Stimulated activated CD4-positive, alpha-beta T cell treated with anti-CD3 and anti-CD28 coated beads, Interleukin-12 subunit alpha, Interleukin-12 subunit beta, amount 100 ng/mL, for 24 hours (primary cell): ENCODE results near the gene ATF7IP.
A peak's percentile ranks its signal among the peaks of the same experiment; 100 is the strongest.
"Not testable (repeated sequence)": the region's sequence is repeated elsewhere in the genome, so short reads cannot be mapped to it uniquely, and the experiment has no call there.

ENCODE experiments used
- DNase-seq, 2 experiments: peaks; one replicate each; pipeline ENCODE4 v3.0.0-alpha.2; 2020; ENCODE audit warnings: low read depth in 2 of 2

The ATF7IP gene

DNA sequence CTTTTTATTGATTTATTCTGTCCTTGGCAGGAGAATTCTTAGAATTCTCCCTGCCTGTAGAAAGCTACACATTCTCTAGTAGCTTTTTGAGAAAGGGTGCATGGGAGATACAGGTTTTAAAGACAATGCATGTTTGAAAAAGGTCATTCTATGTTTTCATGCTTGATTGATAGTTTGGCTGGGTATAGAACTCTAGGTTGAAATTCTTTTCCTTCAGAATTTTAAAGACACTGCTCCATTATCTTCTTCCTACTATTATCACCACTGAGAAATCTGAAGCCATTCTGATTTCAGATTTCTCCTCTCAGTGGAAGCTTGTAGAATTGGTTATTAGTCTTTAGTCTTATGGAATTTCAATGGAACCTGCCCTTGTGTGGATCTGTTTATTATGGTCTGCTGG, 14.0 kb downstream of the ATF7IP start:
- no peak for DNase-seq

DNA sequence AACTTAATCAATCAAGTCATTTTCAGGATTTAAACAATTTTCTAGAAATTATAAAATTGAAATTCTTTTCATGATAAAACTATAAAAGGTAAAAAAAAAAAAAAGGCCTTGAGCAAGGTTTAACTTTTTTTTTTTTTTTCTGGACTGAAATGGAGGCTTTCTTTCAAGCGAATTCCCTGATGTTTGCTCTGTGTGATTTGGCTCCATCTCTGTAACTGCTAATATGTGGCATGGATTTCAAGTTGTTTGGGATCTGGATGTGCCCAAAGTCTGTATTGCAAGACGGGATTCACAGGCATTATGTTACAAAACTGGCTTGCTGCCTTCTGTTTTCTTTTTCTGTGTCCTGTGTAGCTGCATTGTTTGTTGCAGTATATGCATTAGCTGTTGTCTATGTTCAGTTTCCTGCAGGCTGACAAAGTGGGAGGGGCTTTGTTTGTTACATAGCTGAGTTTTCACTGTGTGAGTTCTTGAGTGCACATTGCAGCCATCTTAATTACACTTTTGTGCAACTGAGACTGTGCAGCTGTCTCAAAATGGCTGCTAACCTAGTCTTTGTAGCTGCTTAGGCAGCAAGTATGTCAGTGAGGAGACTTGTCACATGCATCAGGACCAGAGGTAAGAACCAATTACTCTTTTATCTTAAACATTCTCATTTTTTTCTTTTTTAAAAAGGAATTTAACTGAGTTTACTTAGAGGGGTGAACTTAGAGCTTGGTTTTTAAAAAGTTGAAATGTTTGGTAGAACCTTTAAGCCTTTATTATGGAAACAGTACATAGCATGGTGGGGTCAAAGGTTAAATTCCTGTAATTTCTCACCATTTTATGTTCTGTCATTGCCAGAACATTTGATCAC, 19.5 kb downstream of the ATF7IP start:
- DNase-seq, result peak; percentile 23

GRCh38 chr12:14387219-14387871, 21.9 kb downstream of the ATF7IP start:
- DNase-seq, result no peak

- DNase-seq, result no peak
Measured at GRCh38 chr12:14390449-14390848, 25.0 kb downstream of the ATF7IP start.

GRCh38 chr12:14390870-14391530, 25.5 kb downstream of the ATF7IP start:
- no peak for DNase-seq

DNA sequence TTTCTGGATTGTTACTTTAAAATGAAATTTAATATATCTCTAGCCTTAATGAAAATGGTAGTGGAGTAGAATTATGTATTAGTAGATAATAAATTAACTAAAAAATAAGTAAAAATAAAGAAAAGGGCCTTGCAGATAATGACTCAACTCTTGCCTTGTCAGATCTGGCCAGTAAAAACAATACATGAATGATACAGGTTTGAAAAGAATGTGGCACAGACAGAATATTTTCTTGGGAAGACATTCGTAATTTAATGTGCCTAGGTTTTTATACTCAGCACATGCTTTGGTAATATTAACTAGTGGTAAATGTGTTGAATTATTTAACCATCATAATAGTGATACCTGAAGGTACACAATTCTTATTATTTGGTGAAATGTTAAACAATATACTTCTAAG, 28.3 kb downstream of the ATF7IP start:
- no peak for DNase-seq

DNA sequence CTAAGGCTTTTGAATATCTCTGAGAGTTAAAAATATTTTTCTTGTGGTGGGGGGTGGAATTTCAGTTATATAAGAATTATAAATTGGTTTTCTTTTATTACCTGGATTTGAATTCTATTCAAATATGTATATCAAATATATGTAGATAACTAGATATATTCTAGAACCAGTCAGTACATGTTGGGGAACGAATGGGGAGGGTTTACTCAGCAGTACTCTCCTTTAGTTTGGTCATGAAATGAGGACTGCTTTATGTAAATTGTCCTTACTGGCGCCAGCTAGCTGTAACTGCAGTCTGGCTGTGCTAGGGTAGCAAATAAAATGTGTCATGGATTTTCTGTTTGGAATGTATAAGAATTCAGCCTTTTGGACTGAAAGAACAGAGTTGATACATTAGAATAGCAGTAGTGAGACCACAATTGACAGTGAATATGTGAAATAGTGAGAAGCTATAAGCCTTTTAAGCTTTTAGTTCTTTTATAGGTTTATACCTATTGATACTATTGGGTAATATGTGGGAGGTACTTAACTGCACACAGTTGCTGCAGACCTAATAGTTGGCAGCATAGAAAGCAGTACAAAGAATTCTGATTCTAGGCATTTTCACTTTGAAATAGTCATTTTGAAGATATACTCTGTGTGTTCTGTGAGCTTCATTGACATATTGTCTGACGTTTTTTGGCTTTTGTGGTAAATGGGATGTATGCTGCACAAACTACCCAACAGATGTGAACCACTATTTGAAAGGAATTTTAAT, 29.0 kb downstream of the ATF7IP start:
- DNase-seq, result no peak

GRCh38 chr12:14395074-14395778, 29.7 kb downstream of the ATF7IP start:
- DNase-seq, result no peak

- no peak for DNase-seq
Measured at GRCh38 chr12:14396071-14396470, 30.6 kb downstream of the ATF7IP start.

DNA sequence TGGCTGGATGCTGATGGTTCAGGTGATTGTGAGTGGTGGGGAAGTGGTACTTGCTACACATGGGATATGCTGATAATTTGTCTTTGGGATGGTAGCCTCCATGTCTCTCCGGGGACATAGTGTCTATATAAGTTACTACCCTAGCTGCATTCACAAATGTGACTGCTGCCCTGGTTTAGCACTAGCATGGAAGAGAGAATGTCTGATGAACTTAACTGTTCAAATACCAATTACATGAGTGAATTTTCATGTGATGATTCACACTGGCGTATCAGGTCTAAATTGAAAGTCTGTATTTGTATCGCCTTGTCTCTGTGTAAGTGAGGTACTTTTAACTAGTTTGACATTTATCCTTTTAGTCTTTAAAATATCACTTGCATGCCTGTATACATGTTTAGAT, 34.4 kb downstream of the ATF7IP start:
- no peak for DNase-seq

DNA sequence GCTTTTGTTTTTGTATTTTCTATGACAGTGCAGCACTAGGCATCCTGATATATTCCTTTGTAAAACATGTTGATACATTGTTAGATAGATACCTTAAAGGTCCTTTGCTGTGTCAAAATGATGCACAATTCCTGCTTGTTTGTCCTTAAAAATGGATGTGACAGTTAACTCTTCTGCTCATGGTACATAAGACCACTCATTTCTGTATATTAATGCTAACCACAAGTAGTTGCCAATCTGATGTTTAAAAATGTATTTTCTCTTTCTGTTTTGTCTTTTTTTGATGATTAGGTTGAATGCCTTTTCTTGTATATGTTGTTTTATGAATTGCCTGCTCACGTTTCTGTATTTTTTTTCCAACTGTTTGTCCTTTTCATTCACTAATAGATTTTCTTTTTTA, 35.1 kb downstream of the ATF7IP start:
- no peak for DNase-seq

DNA sequence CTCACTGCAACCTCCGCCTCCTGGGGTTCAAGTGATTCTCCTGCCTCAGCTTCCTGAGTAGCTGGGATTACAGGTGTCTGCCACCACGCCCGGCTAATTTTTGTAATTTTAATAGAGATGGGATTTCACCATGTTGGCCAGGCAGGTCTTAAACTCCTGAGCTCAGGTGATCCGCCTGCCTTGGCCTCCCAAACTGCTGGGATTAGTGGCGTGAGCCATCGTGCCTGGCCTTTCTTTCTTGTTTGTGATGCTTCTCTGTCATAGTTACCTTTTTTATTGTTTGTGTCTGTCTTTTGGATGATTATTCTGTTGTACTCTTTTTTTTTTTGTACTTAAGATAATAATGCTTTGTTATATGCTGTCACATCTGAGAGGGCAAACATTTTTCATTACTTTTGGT, 35.8 kb downstream of the ATF7IP start:
- not testable (repeated sequence) for DNase-seq

GRCh38 chr12:14402697-14403096, 37.2 kb downstream of the ATF7IP start:
- DNase-seq, result no peak

GRCh38 chr12:14403293-14403692, 37.8 kb downstream of the ATF7IP start:
- no peak for DNase-seq

DNA sequence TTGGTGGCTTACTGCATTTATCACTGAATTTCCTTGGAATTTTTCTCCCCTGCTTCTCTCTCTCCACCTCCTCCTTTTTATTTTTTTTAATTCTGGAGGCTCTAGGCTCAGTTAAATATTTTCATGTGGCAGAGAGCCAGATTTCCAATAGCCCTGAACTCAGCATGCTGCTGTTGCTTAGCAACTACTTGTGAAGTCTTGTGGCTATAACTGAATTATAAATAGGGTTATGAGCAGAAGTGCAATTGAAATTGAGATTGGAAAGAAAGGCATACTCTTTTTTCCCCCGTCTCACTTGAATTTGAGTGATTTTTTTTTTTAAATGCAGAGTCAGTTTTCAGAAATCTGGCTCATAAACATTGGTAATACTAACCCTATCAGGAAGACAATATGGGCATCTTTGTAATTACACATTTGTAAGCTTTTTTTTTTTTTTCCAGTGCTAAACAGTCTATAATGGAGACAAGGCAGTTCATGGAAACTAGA, 38.3 kb downstream of the ATF7IP start:
- DNase-seq, result no peak

GRCh38 chr12:14405407-14405806, 39.9 kb downstream of the ATF7IP start:
- DNase-seq, result not testable (repeated sequence)

DNA sequence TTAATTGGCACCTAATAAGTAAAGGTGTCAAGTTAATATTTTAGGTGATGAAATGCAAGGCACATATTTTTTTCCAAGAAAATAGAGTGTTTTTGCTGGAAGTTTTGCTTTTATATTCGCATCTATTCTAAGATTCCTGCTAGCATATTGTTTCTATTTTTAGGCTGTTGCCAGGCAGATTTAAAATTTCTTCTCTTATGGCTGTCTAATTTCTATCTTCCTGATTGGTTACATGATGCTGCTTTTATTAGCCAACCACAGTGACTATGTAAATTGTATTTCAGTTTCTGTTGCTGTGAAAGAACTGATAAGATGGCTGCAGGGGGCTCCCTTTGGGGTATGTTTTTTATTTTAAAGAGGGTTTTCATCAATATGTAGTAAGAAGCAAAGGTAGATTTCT, 42.7 kb downstream of the ATF7IP start:
- DNase-seq, result no peak

- DNase-seq, result no peak
Measured at GRCh38 chr12:14410177-14410576, 44.7 kb downstream of the ATF7IP start.

GRCh38 chr12:14410841-14411569, 45.5 kb downstream of the ATF7IP start:
- DNase-seq, result no peak

DNA sequence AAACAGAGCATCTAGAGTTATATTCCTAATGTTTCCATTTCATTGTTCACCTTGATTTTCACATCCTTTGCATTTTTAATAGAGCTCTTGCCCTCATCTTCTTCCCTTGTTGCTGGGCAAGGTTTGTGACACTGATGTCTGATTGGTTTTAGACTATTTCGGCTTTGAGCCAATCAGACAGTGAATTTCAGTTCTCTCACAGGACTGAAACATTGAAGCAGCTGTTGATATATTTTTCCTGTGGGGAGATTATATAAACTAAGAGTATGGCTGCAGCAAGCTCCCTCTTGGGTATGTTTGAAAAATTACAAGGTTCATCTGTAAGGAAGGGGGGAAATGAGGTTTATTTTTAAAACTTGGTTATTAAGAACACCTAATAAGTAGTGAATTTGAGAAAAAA, 51.2 kb downstream of the ATF7IP start:
- no peak for DNase-seq

DNA sequence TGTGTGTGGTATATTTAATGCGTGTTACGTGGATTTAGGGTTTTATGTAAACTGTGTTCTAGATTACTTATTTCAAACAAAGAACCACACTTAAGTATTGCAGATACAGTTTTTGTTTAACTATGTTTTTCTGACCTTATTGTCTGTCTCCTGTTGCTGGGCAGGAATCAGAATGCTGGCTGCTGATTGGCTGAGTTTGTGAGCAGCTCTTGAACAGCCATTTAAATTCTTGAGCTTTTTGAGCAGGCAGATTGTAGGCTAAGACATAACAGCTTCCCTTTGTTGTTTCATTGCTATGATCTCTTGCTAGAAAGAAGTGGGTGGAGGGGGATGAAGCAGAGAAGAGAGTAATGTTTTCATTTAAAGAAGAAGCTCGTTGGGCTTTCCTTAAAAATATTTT, 52.2 kb downstream of the ATF7IP start:
- DNase-seq, result peak in 1 of 2 experiments; percentile 37
